Measurements from ENCODE around the gene ABCA6.

DNA sequence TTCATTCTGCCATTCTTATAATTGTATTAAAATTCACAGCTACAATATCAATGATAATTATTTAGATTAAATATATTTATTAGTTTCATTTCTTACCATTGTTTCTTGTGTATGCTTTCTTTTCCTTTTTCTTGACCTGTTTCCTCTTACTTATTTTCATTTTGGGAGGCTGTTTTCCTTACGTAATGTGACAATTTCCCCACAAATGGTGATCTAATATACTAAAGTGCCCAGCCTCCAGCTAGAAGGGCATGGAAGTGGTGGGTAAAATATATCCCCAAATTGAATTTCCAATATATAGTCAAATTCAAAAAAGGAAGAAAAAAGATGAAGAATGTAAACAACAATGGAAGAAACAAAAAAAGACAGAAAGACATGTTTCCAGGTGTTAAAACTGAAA, 1.5 kb upstream of the ABCA6 start:
- TF ChIP-seq YY1 (IDR thresholded peaks at IDR 0.05; ENCODE audit: insufficient read depth, insufficient read length) (no peak), SUZ12 (IDR thresholded peaks at IDR 0.05; ENCODE audit: extremely low read depth, insufficient read depth, insufficient read length) (no peak)
